HG03457 (cell line): ENCODE results near the gene P2RX1.
"Not testable (repeated sequence)": the region's sequence is repeated elsewhere in the genome, so short reads cannot be mapped to it uniquely, and the experiment has no call there.

ENCODE experiments used
- ATAC-seq: cut with Tn5 transposase; IDR thresholded peaks from one replicate; pipeline ENCODE4 v1.9.1; 2021; ENCODE audit warnings: moderate number of reproducible peaks; ENCODE audit not compliant: unreplicated experiment

P2RX1 gene

DNA sequence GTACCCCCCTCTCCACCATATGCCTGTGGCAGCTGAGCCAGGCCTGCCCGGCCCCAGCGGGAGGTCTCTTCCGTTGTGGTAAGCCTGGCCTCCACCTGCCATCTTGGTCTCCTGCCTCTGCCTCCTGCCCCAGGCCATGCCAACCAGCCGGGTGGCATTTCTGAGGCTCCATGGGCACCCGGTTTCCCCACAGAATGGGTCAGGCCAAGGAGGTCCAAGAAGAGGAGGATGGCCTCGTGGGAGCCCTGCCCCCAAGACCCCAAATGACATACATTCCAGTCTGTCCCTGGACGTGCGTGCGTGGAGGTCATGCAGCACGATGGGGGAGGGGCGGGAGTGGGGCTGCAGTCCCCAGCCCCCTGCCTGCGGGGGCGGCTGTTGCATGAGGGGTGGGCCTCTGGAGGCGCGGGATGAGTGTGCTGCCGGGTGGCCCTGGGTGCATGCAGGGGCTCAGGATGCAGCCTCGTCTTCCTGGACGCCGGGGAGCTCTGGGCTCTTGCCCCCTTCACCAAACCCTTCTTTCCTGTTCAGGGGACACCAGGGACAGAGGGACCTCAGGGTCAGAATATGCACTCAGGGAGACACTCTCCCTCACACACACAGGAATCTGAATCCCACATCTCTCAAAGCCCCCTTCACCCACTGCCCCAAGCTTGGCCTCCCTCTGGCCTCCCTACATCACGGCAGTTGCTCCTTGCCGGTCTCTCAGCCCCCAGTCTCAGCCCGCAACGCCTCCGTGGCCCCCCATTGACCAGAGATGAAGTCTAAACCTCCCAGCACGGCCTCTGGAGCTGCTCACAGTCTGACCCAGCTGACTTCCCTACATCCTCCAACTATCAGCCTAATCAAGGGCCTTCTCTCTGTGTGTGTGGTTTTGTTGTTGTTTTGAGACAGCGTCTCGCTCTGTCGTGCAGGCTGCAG, 54.2 kb downstream of the P2RX1 start:
- no peak for ATAC-seq

DNA sequence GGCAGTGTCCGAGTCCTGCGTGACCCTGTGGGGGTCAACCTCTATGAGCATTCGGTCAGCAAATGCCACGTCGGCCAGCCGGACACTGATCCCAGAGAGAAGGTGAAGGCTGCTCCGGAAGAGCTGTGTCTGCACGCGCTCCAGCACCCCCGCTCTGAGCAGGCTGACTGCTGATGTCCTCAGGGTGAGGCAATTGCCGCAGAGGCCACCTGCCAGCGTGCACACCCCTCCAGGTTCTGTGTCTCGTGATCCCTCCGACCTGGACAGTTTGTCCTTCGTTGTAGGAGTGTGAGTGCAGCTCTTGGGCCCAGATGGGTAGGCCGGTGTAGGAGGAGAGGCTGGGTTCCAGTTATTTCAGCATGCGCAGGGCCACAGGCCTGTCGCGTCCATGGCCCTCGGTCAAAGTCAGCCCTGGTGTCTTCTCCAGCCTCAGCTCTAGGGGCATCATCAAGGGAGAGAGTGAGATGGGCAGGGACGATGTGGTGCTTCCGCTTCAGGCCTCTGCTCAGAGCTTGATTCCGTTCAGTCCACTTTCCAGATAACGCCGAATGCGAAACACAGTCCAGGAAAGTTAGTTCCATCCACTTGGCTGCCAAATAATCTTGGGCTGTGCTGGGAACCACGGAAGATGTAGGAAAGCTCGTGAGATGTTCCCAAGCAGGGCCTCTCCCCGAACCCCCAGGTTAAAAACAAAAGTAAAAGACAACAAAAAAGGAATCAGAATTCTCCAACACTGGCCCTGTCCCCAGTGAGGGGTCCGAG, 55.1 kb downstream of the P2RX1 start:
- ATAC-seq, result no peak

DNA sequence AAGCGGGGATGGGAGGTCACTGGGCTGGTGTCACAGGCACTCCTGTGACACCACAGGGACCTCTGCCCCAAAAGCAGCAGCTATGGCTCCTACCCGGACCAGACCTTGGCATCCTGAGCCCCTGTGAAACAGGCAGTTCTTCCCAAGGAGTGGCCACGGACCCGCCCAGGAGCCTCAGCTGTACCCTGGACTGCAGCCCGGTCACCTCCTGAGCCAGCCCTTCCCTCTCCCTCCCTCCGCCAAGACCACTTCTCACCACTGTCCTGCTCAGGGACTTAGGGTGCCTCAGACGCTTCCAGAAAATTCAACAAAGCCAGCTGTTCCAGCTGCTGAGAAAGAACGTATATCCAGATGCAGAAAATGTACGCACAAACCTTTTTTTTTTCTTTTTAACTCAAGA, 56.3 kb downstream of the P2RX1 start:
- ATAC-seq, result no peak

DNA sequence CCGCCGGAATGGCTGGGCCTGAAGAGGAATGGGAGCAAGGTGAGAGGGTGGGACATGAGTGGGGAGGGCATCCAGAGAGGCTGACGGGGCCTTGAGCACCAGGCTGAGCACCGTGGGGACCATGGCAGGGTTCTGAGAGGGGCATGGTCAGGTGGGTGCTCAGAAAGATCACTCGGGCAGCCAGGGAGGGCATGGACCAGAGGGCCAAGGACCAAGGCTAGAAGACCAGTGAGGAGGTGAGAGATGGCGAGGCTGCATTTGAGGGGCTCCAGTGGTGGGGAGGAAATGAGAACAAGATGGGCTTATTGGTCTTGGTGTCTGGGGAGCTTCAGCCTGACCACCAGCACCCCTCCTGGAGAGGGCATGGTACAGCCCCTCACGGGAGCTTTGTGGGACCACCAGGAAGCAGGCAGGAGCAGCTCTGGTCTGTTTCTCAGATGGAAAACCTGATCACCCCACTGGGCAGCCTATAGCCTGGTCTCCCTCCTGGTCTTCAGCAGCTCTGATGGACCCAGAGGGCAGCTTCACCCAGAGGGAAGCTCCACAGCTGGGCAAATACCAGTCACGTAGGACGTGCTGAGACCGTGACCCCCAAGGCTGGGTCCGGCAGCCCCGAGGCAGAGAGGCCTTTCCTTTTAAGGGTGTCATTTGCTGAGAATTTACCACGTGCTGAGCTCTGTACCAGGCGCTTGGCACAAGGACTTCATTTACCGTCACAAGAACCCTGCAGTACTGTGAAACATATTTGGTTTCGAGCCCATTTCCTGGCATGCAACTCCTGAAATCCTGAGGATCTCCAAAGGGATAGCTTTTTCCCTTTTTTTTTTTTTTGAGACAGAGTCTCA, 58.8 kb downstream of the P2RX1 start:
- ATAC-seq, result no peak

DNA sequence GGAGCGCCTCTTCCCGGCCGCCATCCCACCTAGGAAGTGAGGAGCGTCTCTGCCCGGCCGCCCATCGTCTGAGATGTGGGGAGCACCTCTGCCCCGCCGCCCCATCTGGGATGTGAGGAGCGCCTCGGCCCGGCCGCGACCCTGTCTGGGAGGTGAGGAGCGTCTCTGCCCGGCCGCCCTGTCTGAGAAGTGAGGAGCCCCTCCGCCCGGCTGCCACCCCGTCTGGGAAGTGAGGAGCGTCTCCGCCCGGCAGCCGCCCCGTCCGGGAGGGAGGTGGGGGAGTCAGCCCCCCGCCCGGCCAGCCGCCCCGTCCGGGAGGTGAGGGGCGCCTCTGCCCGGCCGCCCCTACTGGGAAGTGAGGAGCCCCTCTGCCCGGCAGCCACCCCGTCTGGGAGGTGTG, 62.1 kb downstream of the P2RX1 start:
- ATAC-seq, result not testable (repeated sequence)

DNA sequence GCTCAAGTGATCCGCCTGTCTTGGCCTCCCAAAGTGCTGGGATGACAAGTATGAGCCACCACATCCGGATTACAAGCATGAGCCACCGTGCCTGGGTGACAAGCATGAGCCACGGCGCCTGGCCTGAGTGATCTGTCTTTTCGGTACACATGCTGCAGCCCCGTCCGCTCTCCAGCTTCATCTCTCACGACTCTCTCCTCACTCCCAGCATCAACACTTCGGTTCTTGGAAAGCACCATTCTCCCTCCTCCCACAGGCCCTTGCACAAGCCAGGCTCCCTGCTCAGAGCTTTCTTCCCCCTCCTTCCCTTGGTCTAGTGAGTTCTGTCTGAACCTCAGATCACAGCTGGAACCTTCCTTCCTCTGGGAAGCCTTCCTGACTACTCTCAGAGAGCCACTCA, 63.7 kb downstream of the P2RX1 start:
- ATAC-seq, result no peak

DNA sequence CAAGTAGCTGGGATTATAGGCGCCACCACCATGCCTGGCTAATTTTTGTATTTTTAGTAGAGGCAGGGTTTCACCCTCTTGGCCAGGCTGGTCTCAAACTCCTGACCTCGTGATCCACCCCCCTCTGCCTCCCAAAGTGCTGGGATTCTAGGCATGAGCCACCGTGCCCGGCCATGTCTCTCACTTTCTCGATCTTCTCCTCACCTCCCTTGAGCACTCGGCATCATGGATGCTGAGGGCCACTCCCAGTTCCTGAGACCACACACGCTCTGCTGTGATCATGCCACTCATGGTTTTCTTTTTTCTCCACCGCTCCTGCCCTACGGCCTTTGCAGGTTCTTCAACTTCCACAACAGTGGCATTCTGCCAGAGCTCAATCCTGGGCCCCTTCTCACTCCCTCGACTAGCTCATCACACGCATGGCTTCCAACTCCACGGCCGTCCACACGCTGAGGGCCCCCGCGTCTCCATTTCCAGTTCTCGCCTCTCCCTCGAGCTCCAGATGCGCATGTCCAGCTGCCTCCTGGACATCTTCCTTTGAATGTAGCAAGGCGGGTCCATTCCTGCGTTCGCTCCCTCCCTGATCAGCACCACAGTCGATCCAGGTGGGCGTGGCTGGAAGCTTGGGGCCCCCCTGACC, 64.7 kb downstream of the P2RX1 start:
- no peak for ATAC-seq

DNA sequence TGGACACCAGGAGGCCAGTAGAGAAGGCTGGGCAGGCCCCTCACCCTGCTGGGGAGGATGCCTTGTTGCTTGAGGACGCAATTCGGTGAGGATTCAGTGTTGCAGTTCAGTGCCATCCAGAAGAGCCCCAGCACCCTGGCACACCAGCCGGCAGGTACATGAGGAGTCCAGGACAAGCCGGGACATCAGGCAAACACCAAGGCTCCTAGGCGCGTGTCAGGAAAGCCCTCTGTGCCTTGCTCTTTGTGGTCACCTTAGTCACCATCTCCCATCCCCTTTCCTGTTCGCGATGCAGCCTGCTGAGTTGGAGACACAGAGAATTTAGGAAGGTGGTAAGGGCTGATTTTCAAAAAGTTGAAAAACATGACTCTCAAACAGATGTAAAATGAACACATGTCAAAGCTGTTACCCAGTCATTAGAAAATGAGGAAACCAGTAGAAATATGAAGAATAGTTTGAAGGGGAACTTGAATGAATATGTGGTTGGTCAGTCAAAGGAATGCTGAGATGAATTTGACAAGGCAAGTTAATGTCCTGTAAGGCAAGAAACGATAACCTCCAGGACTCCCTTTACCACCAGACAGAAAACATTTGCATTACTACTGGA, 67.9 kb downstream of the P2RX1 start:
- no peak for ATAC-seq

DNA sequence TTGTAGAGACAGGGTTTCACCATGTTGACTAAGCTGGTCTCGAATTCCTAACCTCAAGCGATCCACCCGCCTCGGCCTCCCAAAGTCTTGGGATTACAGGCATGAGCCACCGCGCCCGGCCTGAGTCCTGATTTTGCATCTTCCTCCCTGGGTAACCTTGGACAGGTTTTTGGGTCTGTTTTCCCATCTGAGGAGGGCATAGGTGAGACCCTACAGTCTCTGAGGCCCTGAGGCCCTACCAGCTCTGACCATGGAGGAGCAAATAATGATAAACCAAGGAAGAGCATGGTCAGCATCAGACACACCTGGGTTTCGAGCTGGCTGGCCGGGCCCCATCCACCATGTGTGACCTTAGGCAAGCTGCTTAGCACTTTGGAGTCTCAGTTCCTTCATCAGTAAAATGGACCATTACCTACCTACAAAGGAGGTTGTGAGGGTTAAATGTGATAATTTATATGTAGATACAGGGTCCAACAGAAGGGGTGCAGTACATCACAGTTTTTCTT, 69.0 kb downstream of the P2RX1 start:
- no peak for ATAC-seq
